Activated CD4-positive, alpha-beta memory T cell treated with anti-CD3 and anti-CD28 coated beads for 36 hours (primary cell): ENCODE results near the gene FAM83D. TPM values are rescaled to one million over a fixed set of nuclear protein-coding genes. Genes with fewer than 3 reads are reported as not detected.

Experiments
- CTCF ChIA-PET: fragments of 350-600 bp; sonication (Branson Sonifier 250); formaldehyde crosslinking; loops from one replicate; lab custom pipeline; 2021; ENCODE audit warnings: antibody characterized with exemption, inconsistent platforms; lab: Charles Lee
- POLR2A ChIA-PET: fragments of 350-600 bp; sonication (Branson Sonifier 250); formaldehyde crosslinking; loops from one replicate; lab custom pipeline; 2021; ENCODE audit warnings: antibody characterized with exemption; lab: Charles Lee
- DNase-seq: peaks from one replicate; pipeline ENCODE4 v3.0.0-alpha.2; 2020
- H3K27ac Mint-ChIP-seq: one replicate; pipeline ENCODE4 v1.8.0; 2021; ENCODE audit warnings: mixed read lengths
- H3K27me3 Mint-ChIP-seq: one replicate; pipeline ENCODE4 v1.8.0; 2021; ENCODE audit warnings: mixed read lengths
- H3K36me3 Mint-ChIP-seq: one replicate; pipeline ENCODE4 v1.8.0; 2021; ENCODE audit warnings: mixed read lengths
- H3K4me1 Mint-ChIP-seq: one replicate; pipeline ENCODE4 v1.8.0; 2021; ENCODE audit warnings: low read depth, mixed read lengths
- H3K4me3 Mint-ChIP-seq: one replicate; pipeline ENCODE4 v1.8.0; 2021; ENCODE audit warnings: mild to moderate bottlenecking, mixed read lengths
- H3K9me3 Mint-ChIP-seq: one replicate; pipeline ENCODE4 v1.8.0; 2021; ENCODE audit warnings: mixed read lengths
- intact Hi-C: fragments of 100-400 bp; cut with micrococcal nuclease; formaldehyde crosslinking; loops from one replicate; pipeline ENCODE4 v1.15.1; 2023
- total RNA-seq, 2 experiments: library from RNA; stranded (reverse); gene quantifications; one replicate each; pipeline ENCODE4 v1.2.3, GENCODE V29; 2021

Gene FAM83D
- 10 to 100 TPM; 11.1 to 11.2 TPM for total RNA-seq

GRCh38 chr20:38926142-38926933, at the start of gene FAM83D:
Gene FAM83D, plus strand, starts transcription at chr20:38926417. Its CDS starts 26 bp downstream, at chr20:38926443.
- intact Hi-C loops: loop anchor here (1.0 to 5.0 kb wide), 6 partner anchors 36 to 454 kb away; partner anchors contain the start of genes DHX35 and RALGAPB
- ChIA-PET CTCF (interaction anchor here (0.6 to 9.8 kb wide), 16 partner anchors 9 to 277 kb away, joined by 3 to 132 read pairs (median 4); partner anchors contain the start of gene DHX35), POLR2A (interaction anchor here (0.8 to 2.5 kb wide), 5 partner anchors 36 to 179 kb away, joined by 3 to 25 read pairs (median 3); partner anchors contain the start of genes ACTR5 and DHX35)
- H3K27ac Mint-ChIP-seq: peak within 1 kb of the TSS; percentile 14
- H3K36me3 Mint-ChIP-seq: peaks cover 14% of the 10 kb centered on the region
- H3K4me1 Mint-ChIP-seq: peaks cover 26% of the 10 kb centered on the region
- peak within 1 kb of the TSS; percentile 81 for H3K4me3 Mint-ChIP-seq
- no peaks in the 10 kb centered on the region for H3K27me3 Mint-ChIP-seq
- peak; percentile 98 for DNase-seq
- no peaks in the 10 kb centered on the region for H3K9me3 Mint-ChIP-seq

- Mint-ChIP-seq H3K4me1 (peaks cover 88% of the 10 kb centered on the region), H3K27ac (peak overlapping the region; percentile 67), H3K9me3 (no peaks in the 10 kb centered on the region), H3K36me3 (peaks cover 14% of the 10 kb centered on the region), H3K4me3 (no peak overlapping the region), H3K27me3 (no peaks in the 10 kb centered on the region)
- ChIA-PET CTCF (no interaction called here), POLR2A (no interaction called here)
- intact Hi-C loops: no loop called here
- DNase-seq: peak; percentile 48
Observed at GRCh38 chr20:38877483-38877882, 48.7 kb upstream of the FAM83D start.

DNA sequence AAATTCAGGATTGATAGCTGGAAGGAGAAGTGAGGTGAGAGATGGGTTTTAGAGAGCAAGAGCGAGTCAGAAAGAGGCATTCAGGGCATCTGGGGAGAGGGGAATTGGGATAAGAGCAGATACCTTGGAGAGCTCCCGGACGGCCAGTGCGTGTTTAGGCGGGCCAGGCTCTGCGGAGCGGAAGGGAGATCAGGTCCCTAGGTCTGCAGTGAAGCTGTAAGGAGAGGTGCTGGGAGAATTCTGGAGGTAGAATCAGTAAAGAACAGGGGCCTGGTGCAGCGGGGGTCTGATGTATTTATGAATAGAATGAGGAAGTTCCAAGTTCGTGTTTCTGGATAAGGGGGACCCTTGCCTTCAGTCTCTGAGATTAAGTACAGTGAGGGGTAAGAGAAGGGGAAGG, 47.4 kb upstream of the FAM83D start:
- H3K4me3 Mint-ChIP-seq: no peak overlapping the region
- peaks cover 86% of the 10 kb centered on the region for H3K4me1 Mint-ChIP-seq
- peaks cover 14% of the 10 kb centered on the region for H3K36me3 Mint-ChIP-seq
- intact Hi-C loops: no loop called here
- H3K27me3 Mint-ChIP-seq: no peaks in the 10 kb centered on the region
- ChIA-PET CTCF (interaction anchor here (1.4 to 3.1 kb wide), 4 partner anchors 10 to 74 kb away, joined by 3 to 19 read pairs (median 6); partner anchors contain the start of gene PPP1R16B), POLR2A (interaction anchor here (1.5 kb wide), 1 partner anchor 13 kb away, joined by 5 read pairs; no protein-coding TSS in a partner anchor)
- H3K27ac Mint-ChIP-seq: peak overlapping the region; percentile 6
- no peak for DNase-seq
- H3K9me3 Mint-ChIP-seq: no peaks in the 10 kb centered on the region

- Mint-ChIP-seq H3K27ac (peak overlapping the region; percentile 74), H3K4me1 (peaks cover 67% of the 10 kb centered on the region), H3K9me3 (no peaks in the 10 kb centered on the region), H3K27me3 (no peaks in the 10 kb centered on the region), H3K4me3 (no peak overlapping the region), H3K36me3 (peaks cover 17% of the 10 kb centered on the region)
- no peak for DNase-seq
- intact Hi-C loops: no loop called here
- CTCF ChIA-PET: interaction anchor here (0.8 to 3.1 kb wide), 2 partner anchors 12 kb away, joined by 3 to 19 read pairs; no protein-coding TSS in a partner anchor
- POLR2A ChIA-PET: no interaction called here
Observed at GRCh38 chr20:38880952-38881735, 45.1 kb upstream of the FAM83D start.

GRCh38 chr20:38881806-38882440, 44.3 kb upstream of the FAM83D start:
- ChIA-PET POLR2A (interaction anchor here (1.1 kb wide), 1 partner anchor 9 kb away, joined by 3 read pairs; no protein-coding TSS in a partner anchor), CTCF (interaction anchor here (0.8 to 1.7 kb wide), 3 partner anchors 9 to 11 kb away, joined by 3 to 7 read pairs (median 4); no protein-coding TSS in a partner anchor)
- Mint-ChIP-seq H3K27ac (peak overlapping the region; percentile 74), H3K27me3 (no peaks in the 10 kb centered on the region), H3K36me3 (peaks cover 17% of the 10 kb centered on the region), H3K4me1 (peaks cover 62% of the 10 kb centered on the region), H3K9me3 (no peaks in the 10 kb centered on the region), H3K4me3 (no peak overlapping the region)
- no peak for DNase-seq
- intact Hi-C loops: no loop called here

GRCh38 chr20:38882600-38882999, 43.6 kb upstream of the FAM83D start:
- POLR2A ChIA-PET: interaction anchor here (1.1 kb wide), 1 partner anchor 8 kb away, joined by 3 read pairs; no protein-coding TSS in a partner anchor
- peaks cover 59% of the 10 kb centered on the region for H3K4me1 Mint-ChIP-seq
- peak overlapping the region; percentile 16 for H3K27ac Mint-ChIP-seq
- CTCF ChIA-PET: interaction anchor here (1.6 to 1.7 kb wide), 2 partner anchors 9 to 11 kb away, joined by 4 to 7 read pairs; no protein-coding TSS in a partner anchor
- H3K4me3 Mint-ChIP-seq: no peak overlapping the region
- H3K9me3 Mint-ChIP-seq: no peaks in the 10 kb centered on the region
- H3K36me3 Mint-ChIP-seq: peaks cover 15% of the 10 kb centered on the region
- DNase-seq: no peak
- no peaks in the 10 kb centered on the region for H3K27me3 Mint-ChIP-seq
- intact Hi-C loops: no loop called here

DNA sequence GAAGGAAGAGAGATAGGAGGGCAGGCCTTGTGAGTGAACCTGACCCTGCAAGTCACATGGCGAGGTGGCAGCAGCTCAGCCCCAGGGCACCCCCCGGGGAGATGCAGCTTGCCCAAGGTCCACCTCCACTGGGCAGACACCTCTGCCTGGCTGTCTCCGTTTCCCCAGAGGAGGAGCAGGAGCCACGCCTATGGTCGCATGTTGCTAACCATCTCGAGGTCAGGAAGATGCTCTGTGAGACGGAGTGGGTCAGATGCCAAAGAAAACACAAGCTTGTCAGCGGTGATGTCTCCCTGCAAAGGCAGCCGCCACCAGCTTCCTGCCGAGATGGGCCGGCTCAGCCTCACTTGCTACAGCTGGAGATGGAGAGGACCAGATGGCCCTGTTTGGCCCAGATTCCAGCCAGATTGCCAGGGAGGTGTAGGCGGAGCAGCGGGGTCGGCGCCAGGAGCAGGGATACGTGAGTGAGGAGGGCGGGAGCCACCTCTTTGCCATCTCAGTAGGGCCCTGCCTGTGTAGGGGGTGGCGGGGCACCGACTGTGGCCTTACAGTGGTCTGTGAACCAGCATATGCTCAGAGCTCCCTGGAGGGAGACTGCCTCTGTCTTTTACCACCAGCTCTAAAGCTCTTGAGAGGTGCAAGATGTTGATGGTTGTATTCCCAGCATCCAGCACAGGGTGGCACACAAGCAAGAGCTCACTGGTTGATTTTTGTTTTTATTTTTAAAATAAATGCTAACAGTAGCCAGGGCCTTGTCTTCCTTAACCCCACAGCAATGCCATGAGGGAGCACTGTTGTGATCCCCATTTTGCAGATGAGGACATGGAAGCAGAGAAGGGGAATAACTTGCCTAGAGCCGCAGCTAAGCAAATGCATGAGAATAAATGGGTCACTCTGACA, 42.9 kb upstream of the FAM83D start:
- DNase-seq: no peak
- intact Hi-C loops: no loop called here
- H3K4me3 Mint-ChIP-seq: no peak overlapping the region
- H3K9me3 Mint-ChIP-seq: no peaks in the 10 kb centered on the region
- H3K4me1 Mint-ChIP-seq: peaks cover 53% of the 10 kb centered on the region
- H3K36me3 Mint-ChIP-seq: peaks cover 14% of the 10 kb centered on the region
- peak overlapping the region; percentile 16 for H3K27ac Mint-ChIP-seq
- ChIA-PET CTCF (interaction anchor here (0.8 to 1.7 kb wide), 3 partner anchors 10 to 21 kb away, joined by 3 to 7 read pairs (median 4); no protein-coding TSS in a partner anchor), POLR2A (no interaction called here)
- H3K27me3 Mint-ChIP-seq: no peaks in the 10 kb centered on the region

- intact Hi-C loops: no loop called here
- no peak for DNase-seq
- H3K36me3 Mint-ChIP-seq: peaks cover 10% of the 10 kb centered on the region
- H3K9me3 Mint-ChIP-seq: no peaks in the 10 kb centered on the region
- peaks cover 51% of the 10 kb centered on the region for H3K4me1 Mint-ChIP-seq
- H3K4me3 Mint-ChIP-seq: no peak overlapping the region
- POLR2A ChIA-PET: no interaction called here
- CTCF ChIA-PET: interaction anchor here (0.8 to 1.6 kb wide), 3 partner anchors 11 to 132 kb away, joined by 3 to 4 read pairs (median 3); no protein-coding TSS in a partner anchor
- no peak overlapping the region for H3K27ac Mint-ChIP-seq
- no peaks in the 10 kb centered on the region for H3K27me3 Mint-ChIP-seq
Observed at GRCh38 chr20:38883981-38884733, 42.1 kb upstream of the FAM83D start.

GRCh38 chr20:38885357-38885756, 40.9 kb upstream of the FAM83D start:
- CTCF ChIA-PET: no interaction called here
- intact Hi-C loops: no loop called here
- Mint-ChIP-seq H3K4me1 (peaks cover 56% of the 10 kb centered on the region), H3K27me3 (no peaks in the 10 kb centered on the region), H3K36me3 (peaks cover 10% of the 10 kb centered on the region), H3K9me3 (no peaks in the 10 kb centered on the region), H3K4me3 (no peak overlapping the region), H3K27ac (peak overlapping the region; percentile 24)
- POLR2A ChIA-PET: no interaction called here
- no peak for DNase-seq
